ENCODE data around the gene ALG14.

Gene ALG14

DNA sequence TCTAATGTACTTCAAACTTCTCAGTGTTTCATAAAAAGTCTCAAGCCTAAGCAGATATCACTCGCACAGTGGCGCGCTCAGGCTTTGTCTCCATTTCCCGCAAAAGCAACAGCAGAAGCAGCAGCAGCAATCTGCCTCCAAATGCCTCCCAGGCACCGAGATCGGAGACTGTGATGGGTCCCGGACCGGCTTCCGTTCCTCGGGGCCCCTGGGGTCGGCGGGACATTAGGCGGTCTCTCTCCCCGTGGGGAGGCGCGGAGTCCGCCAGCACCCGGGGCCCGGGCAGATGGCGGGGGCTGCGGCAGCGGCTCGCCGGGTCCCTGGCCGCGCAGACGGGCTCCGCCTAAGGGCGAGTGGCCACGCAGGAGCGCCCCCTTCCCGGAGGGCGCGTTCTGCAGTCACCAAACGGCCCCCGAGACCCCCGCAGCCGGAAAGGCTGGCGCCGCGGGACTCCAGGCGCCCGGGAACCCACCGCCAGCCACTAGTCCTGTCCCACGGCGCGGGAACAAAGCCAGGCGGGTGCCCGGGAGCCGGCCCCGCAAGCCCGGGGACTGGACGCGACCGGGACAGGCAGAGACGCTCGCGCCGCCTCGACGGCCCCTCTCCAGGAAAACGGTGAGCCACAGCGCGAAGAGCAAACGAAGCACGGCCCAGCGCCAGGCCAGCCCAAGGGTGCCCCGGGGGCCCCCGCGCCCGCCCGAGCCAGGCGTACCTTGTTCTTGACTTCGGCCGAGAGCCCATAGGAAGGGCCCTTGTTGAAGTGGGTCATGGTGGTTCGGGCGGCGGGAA lies 146.4 kb downstream of the ALG14 start:
- DNase-seq, result peak; percentile 49

GRCh38 chr1:94925561-94926125 lies 147.1 kb downstream of the ALG14 start:
- DNase-seq, result peak; percentile 9

DNA sequence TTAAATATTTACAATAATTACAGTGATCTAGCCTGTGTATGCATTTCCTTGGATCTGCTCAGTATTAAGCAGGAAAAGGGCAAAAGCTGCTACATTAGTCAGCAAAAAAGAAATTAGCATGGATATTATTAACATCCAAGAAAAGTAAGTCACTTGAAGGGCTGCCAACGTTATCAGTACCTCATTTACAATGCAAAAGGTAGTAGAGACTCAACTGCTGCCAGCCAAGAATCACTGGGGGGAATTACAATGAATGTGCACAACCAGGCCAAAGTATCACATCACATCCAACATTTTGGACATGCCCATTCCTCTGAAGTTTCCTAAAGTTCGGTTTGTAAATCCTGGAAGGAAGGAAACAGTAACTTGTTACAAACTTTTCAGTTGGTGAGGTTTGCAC lies 147.7 kb downstream of the ALG14 start:
- no peak for DNase-seq

Measured in activated CD4-positive, alpha-beta T cell treated with anti-CD3 and anti-CD28 coated beads for 48 hours (primary cell).